ENCODE results near the gene DMD. TPM values are rescaled to one million over a fixed set of nuclear protein-coding genes. Genes with fewer than 3 reads are reported as not detected.
"Not testable (repeated sequence)": the region's sequence is repeated elsewhere in the genome, so short reads cannot be mapped to it uniquely, and the experiment has no call there.

DMD gene
- total and polyA plus RNA-seq, 2 donors (not counting 1 experiment from before 2014, with no cell fraction given): 2.0 to 51.8 TPM

GRCh38 chrX:31383991-31384390 is 1827.4 kb downstream of the DMD start:
- Histone ChIP-seq H3K79me2 (ENCODE audit: control insufficient read depth, insufficient read depth, low read length) (no peaks in the 10 kb centered on the region), H2AFZ (ENCODE audit: insufficient read depth, low read depth, low read length, poor library complexity, severe bottlenecking) (no peak overlapping the region), H3K4me1 (ENCODE audit: control insufficient read depth in 2 of 2, insufficient read depth in 2 of 2, low read length in 2 of 2) (no peaks in the 10 kb centered on the region), H3K9ac (ENCODE audit: low read length) (no peak overlapping the region), H3K4me2 (replicated peaks; ENCODE audit: low read depth, low read length, poor library complexity, severe bottlenecking) (no peak overlapping the region), H3K27ac (ENCODE audit: low read length in 2 of 2) (no peak overlapping the region), H4K20me1 (ENCODE audit: control insufficient read depth, insufficient read depth, low read length, poor library complexity, severe bottlenecking) (no peaks in the 10 kb centered on the region), H3K4me3 (ENCODE audit: control extremely low read depth in 1 of 5, extremely low read depth in 1 of 5, insufficient read depth in 1 of 5, low read depth in 2 of 5, low read length in 4 of 5) (no peak overlapping the region), H3K9me3 (ENCODE audit: control extremely low read depth in 1 of 3, control insufficient read depth in 2 of 3, insufficient read depth in 1 of 3, low read length in 2 of 3) (no peaks in the 10 kb centered on the region), H3K36me3 (replicated peaks in 1 of 2; ENCODE audit: control extremely low read depth in 1 of 2, control insufficient read depth in 1 of 2, extremely low read depth in 1 of 2, insufficient read depth in 2 of 2, low read length in 1 of 2) (no peaks in the 10 kb centered on the region), H3K27me3 (replicated peaks in 1 of 4; ENCODE audit: control extremely low read depth in 1 of 4, control insufficient read depth in 3 of 4, insufficient read depth in 4 of 4, low read length in 3 of 4) (no peaks in the 10 kb centered on the region)
- Mint-ChIP-seq H3K4me1 (no peaks in the 10 kb centered on the region), H3K27me3 (no peaks in the 10 kb centered on the region), H3K9me3 (ENCODE audit: insufficient read depth) (no peaks in the 10 kb centered on the region), H3K4me3 (no peak overlapping the region), H3K27ac (no peak overlapping the region)
- ATAC-seq (ENCODE audit: low read depth) (no peak), DNase-seq (no peak)
- ChIA-PET POLR2A (no interaction called here), CTCF (no interaction called here)
- WGBS (ENCODE audit: insufficient coverage): 84% methylated on average over 3 of the region's 8 CpGs
- intact Hi-C loops (cut with micrococcal nuclease): no loop called here
- TF ChIP-seq CTCF (IDR thresholded peaks at IDR 0.05) (no peak), EZH2 (IDR thresholded peaks at IDR 0.05; ENCODE audit: borderline replicate concordance, insufficient read depth, low read depth, low read length, poor library complexity, severe bottlenecking) (no peak)

GRCh38 chrX:31378973-31379372 is 1832.4 kb downstream of the DMD start:
- WGBS (ENCODE audit: insufficient coverage): 85% methylated on average over 2 of the region's 6 CpGs
- ATAC-seq (ENCODE audit: low read depth); H3K36me3 ChIP-seq (replicated peaks in 1 of 2; ENCODE audit: control extremely low read depth in 1 of 2, control insufficient read depth in 1 of 2, extremely low read depth in 1 of 2, insufficient read depth in 2 of 2, low read length in 1 of 2); H3K27ac ChIP-seq (ENCODE audit: low read length in 2 of 2); H3K4me1 ChIP-seq (ENCODE audit: control insufficient read depth in 2 of 2, insufficient read depth in 2 of 2, low read length in 2 of 2); H3K4me3 ChIP-seq (ENCODE audit: control extremely low read depth in 1 of 5, extremely low read depth in 1 of 5, insufficient read depth in 1 of 5, low read depth in 2 of 5, low read length in 4 of 5); POLR2A ChIA-PET; intact Hi-C loops (cut with micrococcal nuclease); H3K27ac Mint-ChIP-seq; H3K4me3 Mint-ChIP-seq; H3K9me3 ChIP-seq (ENCODE audit: control extremely low read depth in 1 of 3, control insufficient read depth in 2 of 3, insufficient read depth in 1 of 3, low read length in 2 of 3); CTCF ChIA-PET; H3K4me2 ChIP-seq (replicated peaks; ENCODE audit: low read depth, low read length, poor library complexity, severe bottlenecking); H3K9ac ChIP-seq (ENCODE audit: low read length); H2AFZ ChIP-seq (ENCODE audit: insufficient read depth, low read depth, low read length, poor library complexity, severe bottlenecking); H3K79me2 ChIP-seq (ENCODE audit: control insufficient read depth, insufficient read depth, low read length); H3K4me1 Mint-ChIP-seq; H3K9me3 Mint-ChIP-seq (ENCODE audit: insufficient read depth); H3K27me3 ChIP-seq (replicated peaks in 1 of 4; ENCODE audit: control extremely low read depth in 1 of 4, control insufficient read depth in 3 of 4, insufficient read depth in 4 of 4, low read length in 3 of 4); H4K20me1 ChIP-seq (ENCODE audit: control insufficient read depth, insufficient read depth, low read length, poor library complexity, severe bottlenecking); DNase-seq; H3K27me3 Mint-ChIP-seq: not testable (repeated sequence)

GRCh38 chrX:31377821-31378220 is 1833.5 kb downstream of the DMD start:
- DNase-seq; H3K27ac Mint-ChIP-seq; H3K9me3 ChIP-seq (ENCODE audit: control extremely low read depth in 1 of 3, control insufficient read depth in 2 of 3, insufficient read depth in 1 of 3, low read length in 2 of 3); H3K27me3 Mint-ChIP-seq; H3K36me3 ChIP-seq (replicated peaks in 1 of 2; ENCODE audit: control extremely low read depth in 1 of 2, control insufficient read depth in 1 of 2, extremely low read depth in 1 of 2, insufficient read depth in 2 of 2, low read length in 1 of 2); CTCF ChIA-PET; H3K9ac ChIP-seq (ENCODE audit: low read length); H3K27ac ChIP-seq (ENCODE audit: low read length in 2 of 2); H3K4me1 Mint-ChIP-seq; H4K20me1 ChIP-seq (ENCODE audit: control insufficient read depth, insufficient read depth, low read length, poor library complexity, severe bottlenecking); H3K79me2 ChIP-seq (ENCODE audit: control insufficient read depth, insufficient read depth, low read length); POLR2A ChIA-PET; intact Hi-C loops (cut with micrococcal nuclease); H3K4me3 ChIP-seq (ENCODE audit: control extremely low read depth in 1 of 5, extremely low read depth in 1 of 5, insufficient read depth in 1 of 5, low read depth in 2 of 5, low read length in 4 of 5); H3K9me3 Mint-ChIP-seq (ENCODE audit: insufficient read depth); H3K4me2 ChIP-seq (replicated peaks; ENCODE audit: low read depth, low read length, poor library complexity, severe bottlenecking); ATAC-seq (ENCODE audit: low read depth); H2AFZ ChIP-seq (ENCODE audit: insufficient read depth, low read depth, low read length, poor library complexity, severe bottlenecking); H3K4me1 ChIP-seq (ENCODE audit: control insufficient read depth in 2 of 2, insufficient read depth in 2 of 2, low read length in 2 of 2); H3K4me3 Mint-ChIP-seq; H3K27me3 ChIP-seq (replicated peaks in 1 of 4; ENCODE audit: control extremely low read depth in 1 of 4, control insufficient read depth in 3 of 4, insufficient read depth in 4 of 4, low read length in 3 of 4): not testable (repeated sequence)
- WGBS (ENCODE audit: insufficient coverage): 79% methylated on average over 3 of the region's 8 CpGs
